ENCODE results near the gene KCNJ14.

DNA sequence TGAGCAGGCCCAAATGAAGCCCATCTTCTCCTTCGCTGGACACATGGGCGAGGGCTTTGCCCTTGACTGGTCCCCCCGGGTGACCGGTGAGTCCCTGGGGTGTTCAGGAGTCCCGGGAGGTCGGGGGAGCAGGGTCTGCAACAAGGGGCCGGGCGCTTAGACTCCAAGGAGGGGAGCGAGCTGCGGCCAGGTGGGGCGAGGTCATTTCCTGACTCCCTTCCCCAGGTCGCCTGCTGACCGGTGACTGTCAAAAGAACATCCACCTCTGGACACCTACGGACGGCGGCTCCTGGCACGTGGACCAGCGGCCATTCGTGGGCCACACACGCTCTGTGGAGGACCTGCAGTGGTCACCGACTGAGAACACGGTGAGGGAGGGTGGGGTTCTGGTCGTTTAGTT, 4.9 kb upstream of the KCNJ14 start:
- TF ChIP-seq, protein P1, sequence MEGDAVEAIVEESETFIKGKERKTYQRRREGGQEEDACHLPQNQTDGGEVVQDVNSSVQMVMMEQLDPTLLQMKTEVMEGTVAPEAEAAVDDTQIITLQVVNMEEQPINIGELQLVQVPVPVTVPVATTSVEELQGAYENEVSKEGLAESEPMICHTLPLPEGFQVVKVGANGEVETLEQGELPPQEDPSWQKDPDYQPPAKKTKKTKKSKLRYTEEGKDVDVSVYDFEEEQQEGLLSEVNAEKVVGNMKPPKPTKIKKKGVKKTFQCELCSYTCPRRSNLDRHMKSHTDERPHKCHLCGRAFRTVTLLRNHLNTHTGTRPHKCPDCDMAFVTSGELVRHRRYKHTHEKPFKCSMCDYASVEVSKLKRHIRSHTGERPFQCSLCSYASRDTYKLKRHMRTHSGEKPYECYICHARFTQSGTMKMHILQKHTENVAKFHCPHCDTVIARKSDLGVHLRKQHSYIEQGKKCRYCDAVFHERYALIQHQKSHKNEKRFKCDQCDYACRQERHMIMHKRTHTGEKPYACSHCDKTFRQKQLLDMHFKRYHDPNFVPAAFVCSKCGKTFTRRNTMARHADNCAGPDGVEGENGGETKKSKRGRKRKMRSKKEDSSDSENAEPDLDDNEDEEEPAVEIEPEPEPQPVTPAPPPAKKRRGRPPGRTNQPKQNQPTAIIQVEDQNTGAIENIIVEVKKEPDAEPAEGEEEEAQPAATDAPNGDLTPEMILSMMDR (IDR thresholded peaks at IDR 0.05) = no peak
- TF ChIP-seq POLR2A (IDR thresholded peaks at IDR 0.05; ENCODE audit: low read depth) (no peak), POLR2AphosphoS5 (IDR thresholded peaks at IDR 0.05) (no peak), EP300 (IDR thresholded peaks at IDR 0.05) (no peak)
